Heart right ventricle (tissue), 16 donors: ENCODE data around the gene NLRP11. TPM values are rescaled to one million over a fixed set of nuclear protein-coding genes. Genes with fewer than 3 reads are reported as not detected.

ENCODE experiments used
- ATAC-seq, 8 donors: fragments of 200-7000 bp; cut with Tn5 transposase; one replicate each; pipeline ENCODE4 v1.9.1; 2020; ENCODE audit warnings: mild to moderate bottlenecking in 8 of 8, moderate library complexity in 8 of 8, moderate number of reproducible peaks in 1 of 8
- DNase-seq, 2 donors: peaks; one replicate each; pipeline ENCODE4 v3.0.0-alpha.2; 2020
- H3K27ac ChIP-seq, 10 donors: fragments of 200-600 bp; sonication (generic) in 2 of 10; one replicate each; pipeline versions ENCODE4 v1.5.0 to v1.8.0; 2020 to 2022; ENCODE audit warnings: mild to moderate bottlenecking in 3 of 10
- H3K27me3 ChIP-seq, 7 donors: fragments of 200-600 bp; one replicate each; pipeline ENCODE4 v1.8.0; 2021 to 2022; ENCODE audit warnings: mild to moderate bottlenecking in 2 of 7
- H3K36me3 ChIP-seq, 9 donors: fragments of 200-600 bp; sonication (generic) in 1 of 9; one replicate each; pipeline versions ENCODE4 v1.5.0 to v1.8.0; 2020 to 2022; ENCODE audit warnings: mild to moderate bottlenecking in 2 of 9
- H3K4me1 ChIP-seq, 9 donors: fragments of 200-600 bp; sonication (generic) in 1 of 9; one replicate each; pipeline versions ENCODE4 v1.5.0 to v1.8.0; 2020 to 2022; ENCODE audit warnings: mild to moderate bottlenecking in 4 of 9
- H3K4me3 ChIP-seq, 10 donors: fragments of 200-600 bp; sonication (generic) in 2 of 10; one replicate each; pipeline versions ENCODE4 v1.5.0 to v1.8.0; 2020 to 2022; ENCODE audit warnings: mild to moderate bottlenecking in 7 of 10, moderate library complexity in 2 of 10
- H3K9me3 ChIP-seq, 11 donors: fragments of 200-600 bp in 10 of 11; sonication (generic) in 2 of 11; one replicate each; pipeline versions ENCODE4 v1.5.0 to v1.8.0; 2013 to 2022; ENCODE audit warnings: mild to moderate bottlenecking in 2 of 11, control low read depth in 1 of 11, moderate library complexity in 1 of 11
- WGBS, 2 donors: extraction: QIAGEN DNeasy Blood & Tissue Kit; methylation state at CpG; one replicate each; pipeline ENCODE4 v1.1.7; 2013; ENCODE audit warnings: inconsistent platforms in 1 of 2; 5-methylcytosine and 5-hydroxymethylcytosine counted together
- intact Hi-C, 10 donors: fragments of 100-400 bp; cut with DNase I; formaldehyde crosslinking; loops; one replicate each; pipeline versions ENCODE4 v1.11.1 to v1.14.2; 2022
- polyA plus RNA-seq, 2 donors: library from polyadenylated mRNA; stranded (reverse); fragments of 200-250 nt; gene quantifications; one replicate each; pipeline ENCODE4 v1.2.3, GENCODE V29; 2013
- total RNA-seq, 10 donors: library from RNA; stranded (reverse); fragmentation: NEBNext Ultra II Directional in 3 of 10; extraction: Animal tissue kit (Norgen Biotek cat#: 25700) in 3 of 10; gene quantifications; one replicate each; pipeline versions ENCODE4 v1.2.1 to v1.2.4, GENCODE V29; 2021 to 2023
- TF ChIP-seq, protein P1 (sequence below), 9 donors: fragments of 200-600 bp; sonication (generic) in 2 of 9; IDR thresholded peaks; one replicate each; pipeline versions ENCODE4 v1.5.0 to v1.8.0; 2021 to 2022; ENCODE audit warnings: antibody characterized with exemption in 9 of 9, mild to moderate bottlenecking in 5 of 9, moderate library complexity in 1 of 9
- donor health status: Arrhythmogenic right ventricular cardiomyopathy.
- donor health status: ischemic (EF 13 %, LVEDD 7.1; RV severe dilation, severe dysfunction).
- donor health status: healthy with polysubstance abuse.
- donor health status: DM: no; HTN: yes; CAD: no.
- donor health status: DM: no; HTN: no; CAD: no.
- donor health status: ischemic (EF 25% LVEDD 6.9; RV normal size, moderate dysfunction).
- donor health status: ischemic (EF 25% LVEDD 5.7; RV mildly dilated, moderate dysfunction).
- donor health status: healthy.
- donor health status: DM: yes; HTN: yes; CAD: no.
- donor health status: Ischemic cardiomyopathy.
- donor health status: ischemic (EF 35%, LVEDD 5.7; RV mildly dilated, moderate dysfunction).
- donor health status: nonischemic (EF 11% LVEDD 7.7; RV severe dilation, severe dysfunction).
- donor health status: DM: yes; HTN: yes; CAD: no.
- donor health status: PGD.
- donor health status: ischemic (EF 29% LVEDD 5.4; RV normal size, mild dysfunction).
- donor health status: nonischemic (EF 23%, LVEDD 6.1; RV moderate dilation, normal function).

Gene NLRP11
- total and polyA plus RNA-seq, 12 donors: not detected

DNA sequence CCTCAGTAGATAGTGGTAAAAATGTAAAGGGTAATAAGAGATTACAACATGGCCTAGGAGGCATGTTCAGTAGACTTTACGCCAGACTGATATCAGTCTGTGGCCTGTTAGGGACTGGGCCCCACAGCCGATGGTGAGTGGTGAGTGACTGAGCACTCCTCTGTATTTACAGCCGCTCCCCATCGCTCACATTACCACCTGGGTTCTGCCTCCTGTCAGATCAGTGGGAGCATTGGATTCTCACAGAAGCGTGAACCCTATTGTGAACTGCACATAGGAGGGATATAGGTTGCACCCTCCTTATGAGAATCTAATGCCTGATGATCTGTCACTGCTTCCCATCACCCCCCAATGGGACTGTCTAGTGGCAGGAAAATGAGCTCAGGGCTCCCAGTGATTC, 17.9 kb downstream of the NLRP11 start:
- WGBS, 2 donors: 85 to 91% methylated on average over 5 of the region's 5 CpGs
- ATAC-seq: no peak

DNA sequence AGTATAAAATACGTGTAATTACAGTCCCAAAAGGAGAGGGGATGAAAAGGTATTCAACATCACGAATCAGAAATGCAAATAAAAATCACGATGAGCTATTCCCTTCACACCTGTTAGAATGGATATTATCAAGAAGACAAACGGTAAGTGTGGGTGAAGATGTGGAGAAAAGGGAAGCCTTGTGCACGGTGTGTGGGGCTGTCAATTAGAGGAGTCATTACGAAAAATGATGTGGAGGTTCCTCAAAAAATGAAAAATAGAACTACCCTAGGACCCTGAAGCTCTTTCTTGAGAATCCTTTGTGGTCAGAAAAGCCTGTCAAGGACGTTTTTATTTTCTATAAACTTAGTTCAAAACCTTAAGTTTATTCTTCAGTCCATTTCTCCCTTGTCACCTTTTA, 19.4 kb downstream of the NLRP11 start:
- no peak overlapping the region for H3K4me3 ChIP-seq
- H3K27me3 ChIP-seq: peaks cover 0 to 16% (median 0%) of the 10 kb centered on the region in 7 donors
- H3K36me3 ChIP-seq: no peaks in the 10 kb centered on the region
- no peak for DNase-seq
- peaks cover 0 to 5% (median 0%) of the 10 kb centered on the region in 11 donors for H3K9me3 ChIP-seq
- intact Hi-C loops: no loop called here
- ATAC-seq: no peak
- WGBS, 2 donors: 50% methylated on average over 7 of the region's 7 CpGs
- TF ChIP-seq, protein P1, sequence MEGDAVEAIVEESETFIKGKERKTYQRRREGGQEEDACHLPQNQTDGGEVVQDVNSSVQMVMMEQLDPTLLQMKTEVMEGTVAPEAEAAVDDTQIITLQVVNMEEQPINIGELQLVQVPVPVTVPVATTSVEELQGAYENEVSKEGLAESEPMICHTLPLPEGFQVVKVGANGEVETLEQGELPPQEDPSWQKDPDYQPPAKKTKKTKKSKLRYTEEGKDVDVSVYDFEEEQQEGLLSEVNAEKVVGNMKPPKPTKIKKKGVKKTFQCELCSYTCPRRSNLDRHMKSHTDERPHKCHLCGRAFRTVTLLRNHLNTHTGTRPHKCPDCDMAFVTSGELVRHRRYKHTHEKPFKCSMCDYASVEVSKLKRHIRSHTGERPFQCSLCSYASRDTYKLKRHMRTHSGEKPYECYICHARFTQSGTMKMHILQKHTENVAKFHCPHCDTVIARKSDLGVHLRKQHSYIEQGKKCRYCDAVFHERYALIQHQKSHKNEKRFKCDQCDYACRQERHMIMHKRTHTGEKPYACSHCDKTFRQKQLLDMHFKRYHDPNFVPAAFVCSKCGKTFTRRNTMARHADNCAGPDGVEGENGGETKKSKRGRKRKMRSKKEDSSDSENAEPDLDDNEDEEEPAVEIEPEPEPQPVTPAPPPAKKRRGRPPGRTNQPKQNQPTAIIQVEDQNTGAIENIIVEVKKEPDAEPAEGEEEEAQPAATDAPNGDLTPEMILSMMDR (IDR thresholded peaks at IDR 0.05): no peak
- no peaks in the 10 kb centered on the region for H3K4me1 ChIP-seq
- H3K27ac ChIP-seq: no peak overlapping the region

More for the DNA sequence above, 17.9 kb downstream of the NLRP11 start:
- peaks cover 0 to 5% (median 0%) of the 10 kb centered on the region in 11 donors for H3K9me3 ChIP-seq
- TF ChIP-seq, protein P1 (IDR thresholded peaks at IDR 0.05): no peak
- H3K27me3 ChIP-seq: peaks cover 0 to 16% (median 0%) of the 10 kb centered on the region in 7 donors
- H3K36me3 ChIP-seq: no peaks in the 10 kb centered on the region
- DNase-seq: no peak
- H3K4me1 ChIP-seq: no peaks in the 10 kb centered on the region
- H3K27ac ChIP-seq: no peak overlapping the region
- no peak overlapping the region for H3K4me3 ChIP-seq
- intact Hi-C loops: no loop called here

DNA sequence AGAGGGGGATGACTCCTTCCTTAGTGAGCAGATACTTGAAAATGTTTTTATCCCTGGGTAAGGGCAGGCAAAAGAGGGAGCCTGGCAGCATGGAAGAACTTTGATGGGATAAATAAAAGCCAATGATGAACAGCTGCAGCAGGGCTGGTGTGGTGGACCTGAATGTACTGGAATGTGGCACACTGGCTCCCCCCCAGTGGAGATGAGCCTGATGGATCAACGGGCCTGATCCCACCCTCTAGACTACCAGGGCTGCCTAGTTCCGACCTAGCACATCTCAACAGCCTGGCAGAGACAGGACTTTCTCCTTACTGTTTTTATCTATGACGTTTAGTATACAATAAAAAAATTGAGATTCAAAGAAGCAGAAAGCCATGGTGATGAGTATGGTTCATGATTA, 20.5 kb downstream of the NLRP11 start:
- Histone ChIP-seq H3K36me3 (no peaks in the 10 kb centered on the region), H3K4me1 (no peaks in the 10 kb centered on the region), H3K27ac (no peak overlapping the region), H3K9me3 (peaks cover 0 to 5% (median 0%) of the 10 kb centered on the region in 11 donors), H3K4me3 (no peak overlapping the region), H3K27me3 (peaks cover 0 to 16% (median 0%) of the 10 kb centered on the region in 7 donors)
- 68 to 72% methylated on average over 3 of the region's 3 CpGs for WGBS, 2 donors
- intact Hi-C loops: no loop called here
- DNase-seq (no peak), ATAC-seq (no peak)
- TF ChIP-seq, protein P1 (IDR thresholded peaks at IDR 0.05): no peak

DNA sequence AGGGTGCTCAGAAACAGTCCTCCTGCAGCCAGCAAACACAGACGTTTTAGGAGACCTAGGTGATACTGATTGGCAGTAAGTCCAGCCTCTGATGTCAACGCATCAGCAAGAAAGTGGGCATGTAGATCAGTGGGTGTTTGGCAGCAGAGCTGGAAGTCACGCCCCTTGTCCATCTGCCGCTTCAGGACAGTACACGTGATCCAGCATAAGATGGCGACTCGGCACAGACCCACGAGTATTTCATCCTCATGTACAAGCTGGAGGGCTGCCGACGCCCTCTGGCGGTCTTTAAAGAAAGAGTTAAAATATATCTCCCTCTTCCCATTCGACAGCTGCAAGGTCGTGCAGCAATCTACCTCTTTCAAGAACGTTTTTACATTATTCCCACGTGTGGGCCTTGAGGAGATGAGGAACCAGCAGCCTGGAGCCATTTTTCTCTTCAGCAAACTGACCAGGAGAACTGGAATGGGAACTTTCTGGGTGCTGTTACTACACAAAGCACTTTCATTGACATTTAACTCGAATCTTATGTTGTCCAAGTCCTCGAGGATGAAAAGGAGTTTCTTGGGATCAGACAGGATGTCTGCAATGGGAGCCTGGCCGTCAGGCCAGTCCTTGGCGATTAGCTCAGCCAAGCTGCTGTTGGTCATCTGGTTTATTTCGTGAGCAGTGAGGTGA, 22.3 kb downstream of the NLRP11 start:
- intact Hi-C loops: loop anchor here in 1 of 10 donors (5.0 kb wide), 1 partner anchor 177 kb away; no protein-coding TSS in a partner anchor

More for the DNA sequence above, 22.3 kb downstream of the NLRP11 start:
- no peak overlapping the region for H3K4me3 ChIP-seq
- H3K4me1 ChIP-seq: no peaks in the 10 kb centered on the region
- DNase-seq (peak; percentile 6 to 10), ATAC-seq (peak in 3 of 8 donors; percentile 52 to 63 (median 58))
- H3K9me3 ChIP-seq: peaks cover 0 to 8% (median 0%) of the 10 kb centered on the region in 11 donors
- no peaks in the 10 kb centered on the region for H3K36me3 ChIP-seq
- H3K27ac ChIP-seq: no peak overlapping the region
- WGBS, 2 donors: 19 to 22% methylated on average over 20 of the region's 20 CpGs
- H3K27me3 ChIP-seq: peaks cover 0 to 13% (median 0%) of the 10 kb centered on the region in 7 donors
- TF ChIP-seq, protein P1 (IDR thresholded peaks at IDR 0.05): peak in 5 of 9 donors; percentile 24 to 40 (median 27)
